ENCODE data around the gene PDZD2.

Gene PDZD2

DNA sequence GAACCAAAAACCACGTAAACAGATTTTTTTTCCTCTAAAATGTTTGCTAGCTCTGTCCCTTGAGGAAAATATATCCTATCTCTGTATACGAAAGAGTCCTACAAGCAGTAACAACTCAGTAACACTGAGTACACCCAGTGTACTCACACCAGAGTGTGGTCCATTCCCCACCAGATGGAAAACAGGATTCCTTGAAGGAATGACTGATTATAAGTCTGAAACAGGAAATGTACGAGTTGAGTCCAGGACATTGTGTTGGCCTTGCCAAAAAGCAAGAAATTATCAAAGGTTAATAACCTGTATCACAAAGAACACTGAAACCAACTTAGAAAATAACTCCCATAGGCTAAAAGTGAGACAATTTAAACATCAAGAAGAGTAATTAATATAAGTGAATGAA is 514.8 kb downstream of the PDZD2 start:
- ChIA-PET CTCF (interaction anchor here (1.4 kb wide), 1 partner anchor 10 kb away, joined by 5 read pairs; no protein-coding TSS in a partner anchor), POLR2A (no interaction called here)
- peaks cover 4 to 19% (median 12%) of the 10 kb centered on the region in 4 experiments for H3K36me3 ChIP-seq (ENCODE audit: control insufficient read depth in 4 of 4, insufficient read depth in 4 of 4, low read length in 3 of 4)
- no peak for DNase-seq
- peaks cover 0 to 11% (median 0%) of the 10 kb centered on the region in 4 experiments for H3K4me1 ChIP-seq (ENCODE audit: control extremely low read depth in 1 of 4, control insufficient read depth in 4 of 4, insufficient read depth in 4 of 4, low read length in 3 of 4)
- H3K9me3 ChIP-seq (ENCODE audit: control extremely low read depth in 1 of 5, control insufficient read depth in 4 of 5, insufficient read depth in 2 of 5, low read depth in 1 of 5, low read length in 4 of 5) = no peaks in the 10 kb centered on the region
- peak overlapping the region in 1 of 2 experiments; percentile 27 for H3K27ac ChIP-seq (ENCODE audit: insufficient read depth in 1 of 2, low read depth in 1 of 2, low read length in 2 of 2, poor library complexity in 1 of 2, severe bottlenecking in 2 of 2)
- no CpG with 5 or more reads among the region's 3 CpGs for WGBS (ENCODE audit: insufficient coverage)
- H3K4me3 ChIP-seq (ENCODE audit: control insufficient read depth in 1 of 7, extremely low read depth in 1 of 7, insufficient read depth in 4 of 7, low read depth in 2 of 7, low read length in 6 of 7) = no peak overlapping the region
- no peaks in the 10 kb centered on the region for H3K27me3 ChIP-seq (replicated peaks in 2 of 5; ENCODE audit: control insufficient read depth in 4 of 5, insufficient read depth in 5 of 5, low read length in 4 of 5)

DNA sequence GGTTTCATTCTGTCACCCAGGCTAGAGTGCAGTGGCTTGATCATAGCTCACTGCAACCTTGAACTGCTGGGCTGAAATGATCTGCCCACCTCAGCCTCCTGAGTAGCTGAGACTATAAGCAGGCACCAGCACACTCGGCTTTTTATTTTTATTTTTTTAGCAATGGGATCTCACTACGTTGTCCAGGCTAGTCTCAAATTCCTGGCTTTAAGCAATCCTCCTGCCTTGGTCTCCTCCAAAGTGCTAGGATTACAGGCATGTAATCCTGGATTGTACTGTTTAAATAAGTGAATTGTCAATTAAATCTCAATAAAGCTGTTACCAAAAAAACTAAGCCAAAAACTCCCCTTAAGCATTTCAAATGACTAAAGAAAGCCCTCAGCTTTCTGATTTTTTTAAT is 516.3 kb downstream of the PDZD2 start:
- Histone ChIP-seq H3K4me3 (ENCODE audit: control insufficient read depth in 1 of 7, extremely low read depth in 1 of 7, insufficient read depth in 4 of 7, low read depth in 2 of 7, low read length in 6 of 7) (no peak overlapping the region), H3K27me3 (replicated peaks in 2 of 5; ENCODE audit: control insufficient read depth in 4 of 5, insufficient read depth in 5 of 5, low read length in 4 of 5) (no peaks in the 10 kb centered on the region), H3K4me1 (ENCODE audit: control extremely low read depth in 1 of 4, control insufficient read depth in 4 of 4, insufficient read depth in 4 of 4, low read length in 3 of 4) (peaks cover 0 to 13% (median 0%) of the 10 kb centered on the region in 4 experiments), H3K27ac (ENCODE audit: insufficient read depth in 1 of 2, low read depth in 1 of 2, low read length in 2 of 2, poor library complexity in 1 of 2, severe bottlenecking in 2 of 2) (no peak overlapping the region), H3K9me3 (ENCODE audit: control extremely low read depth in 1 of 5, control insufficient read depth in 4 of 5, insufficient read depth in 2 of 5, low read depth in 1 of 5, low read length in 4 of 5) (no peaks in the 10 kb centered on the region), H3K36me3 (ENCODE audit: control insufficient read depth in 4 of 4, insufficient read depth in 4 of 4, low read length in 3 of 4) (peaks cover 8 to 20% (median 15%) of the 10 kb centered on the region in 4 experiments)
- POLR2A ChIA-PET = no interaction called here
- CTCF ChIA-PET = interaction anchor here (1.3 kb wide), 1 partner anchor 9 kb away, joined by 3 read pairs; no protein-coding TSS in a partner anchor
- no peak for DNase-seq
- 100% methylated on average over 1 of the region's 2 CpGs for WGBS (ENCODE audit: insufficient coverage)

DNA sequence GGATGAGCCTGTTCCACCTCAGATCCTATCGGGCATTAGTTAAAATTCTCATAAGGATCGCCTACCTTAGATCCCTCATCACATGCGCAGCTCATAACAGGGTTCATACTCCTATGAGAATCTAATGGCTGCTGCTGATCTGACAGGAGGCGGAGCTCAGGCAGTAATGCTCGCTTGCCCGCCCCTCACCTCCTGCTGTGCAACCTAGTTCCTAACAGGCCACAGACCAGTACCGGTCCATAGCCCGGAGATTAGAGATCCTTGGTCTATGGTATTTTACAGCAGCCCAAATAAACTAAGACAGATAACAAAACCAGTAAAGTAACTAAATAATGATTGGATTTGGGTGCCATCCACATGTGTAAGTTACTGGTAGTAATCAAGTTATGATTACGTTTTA is 517.7 kb downstream of the PDZD2 start:
- Histone ChIP-seq H3K27ac (ENCODE audit: insufficient read depth in 1 of 2, low read depth in 1 of 2, low read length in 2 of 2, poor library complexity in 1 of 2, severe bottlenecking in 2 of 2) (no peak overlapping the region), H3K4me3 (ENCODE audit: control insufficient read depth in 1 of 7, extremely low read depth in 1 of 7, insufficient read depth in 4 of 7, low read depth in 2 of 7, low read length in 6 of 7) (no peak overlapping the region), H3K36me3 (ENCODE audit: control insufficient read depth in 4 of 4, insufficient read depth in 4 of 4, low read length in 3 of 4) (peaks cover 8 to 26% (median 18%) of the 10 kb centered on the region in 4 experiments), H3K27me3 (replicated peaks in 2 of 5; ENCODE audit: control insufficient read depth in 4 of 5, insufficient read depth in 5 of 5, low read length in 4 of 5) (no peaks in the 10 kb centered on the region), H3K4me1 (ENCODE audit: control extremely low read depth in 1 of 4, control insufficient read depth in 4 of 4, insufficient read depth in 4 of 4, low read length in 3 of 4) (peaks cover 0 to 9% (median 0%) of the 10 kb centered on the region in 4 experiments), H3K9me3 (ENCODE audit: control extremely low read depth in 1 of 5, control insufficient read depth in 4 of 5, insufficient read depth in 2 of 5, low read depth in 1 of 5, low read length in 4 of 5) (no peaks in the 10 kb centered on the region)
- DNase-seq = no peak
- CTCF ChIA-PET = interaction anchor here (1.3 kb wide), 1 partner anchor 10 kb away, joined by 3 read pairs; no protein-coding TSS in a partner anchor
- 99% methylated on average over 7 of the region's 9 CpGs for WGBS (ENCODE audit: insufficient coverage)
- POLR2A ChIA-PET = interaction anchor here (0.5 kb wide), 1 partner anchor 8 kb away, joined by 4 read pairs; no protein-coding TSS in a partner anchor

DNA sequence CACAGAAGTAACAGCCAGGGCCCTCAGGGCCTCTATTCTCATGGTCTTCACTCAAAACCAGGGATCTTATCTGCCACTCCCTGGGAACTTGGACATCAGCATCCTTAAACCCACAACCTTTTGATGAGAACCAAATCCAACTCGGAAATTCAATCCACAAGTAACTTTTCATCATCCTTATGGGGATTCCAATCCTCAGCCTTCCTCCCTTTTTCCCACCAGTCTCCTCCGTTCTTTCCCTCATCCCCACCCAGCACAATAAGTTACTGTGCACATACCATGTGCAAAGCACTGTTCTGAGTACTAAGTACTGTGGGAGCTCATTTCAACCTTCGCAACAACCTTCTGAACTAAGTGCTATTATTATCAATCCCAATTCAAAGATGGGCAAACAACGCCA is 518.1 kb downstream of the PDZD2 start:
- ChIA-PET POLR2A (no interaction called here), CTCF (interaction anchor here (0.6 to 1.1 kb wide), 2 partner anchors 13 to 433 kb away, joined by 3 read pairs; no protein-coding TSS in a partner anchor)
- Histone ChIP-seq H3K36me3 (ENCODE audit: control insufficient read depth in 4 of 4, insufficient read depth in 4 of 4, low read length in 3 of 4) (peaks cover 8 to 24% (median 18%) of the 10 kb centered on the region in 4 experiments), H3K4me3 (ENCODE audit: control insufficient read depth in 1 of 7, extremely low read depth in 1 of 7, insufficient read depth in 4 of 7, low read depth in 2 of 7, low read length in 6 of 7) (no peak overlapping the region), H3K9me3 (ENCODE audit: control extremely low read depth in 1 of 5, control insufficient read depth in 4 of 5, insufficient read depth in 2 of 5, low read depth in 1 of 5, low read length in 4 of 5) (no peaks in the 10 kb centered on the region), H3K4me1 (ENCODE audit: control extremely low read depth in 1 of 4, control insufficient read depth in 4 of 4, insufficient read depth in 4 of 4, low read length in 3 of 4) (peaks cover 0 to 9% (median 0%) of the 10 kb centered on the region in 4 experiments), H3K27me3 (replicated peaks in 2 of 5; ENCODE audit: control insufficient read depth in 4 of 5, insufficient read depth in 5 of 5, low read length in 4 of 5) (no peaks in the 10 kb centered on the region), H3K27ac (ENCODE audit: insufficient read depth in 1 of 2, low read depth in 1 of 2, low read length in 2 of 2, poor library complexity in 1 of 2, severe bottlenecking in 2 of 2) (no peak overlapping the region)
- no peak for DNase-seq
- 98% methylated on average over 4 of the region's 4 CpGs for WGBS (ENCODE audit: insufficient coverage)

DNA sequence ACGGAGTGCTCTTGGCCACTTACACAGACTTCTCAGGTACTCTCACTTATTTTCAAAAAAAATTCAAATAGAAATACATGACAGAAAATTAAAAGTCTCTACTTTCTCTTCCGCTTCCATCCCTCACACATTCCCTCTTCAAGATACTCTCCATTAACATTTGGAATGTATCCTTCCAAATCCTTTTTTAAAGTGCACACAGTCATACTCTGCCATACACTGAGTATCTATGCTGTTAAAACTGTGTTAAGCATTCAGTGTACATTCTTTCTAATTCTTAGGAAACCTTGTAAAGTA is 519.7 kb downstream of the PDZD2 start:
- Histone ChIP-seq H3K9me3 (ENCODE audit: control extremely low read depth in 1 of 5, control insufficient read depth in 4 of 5, insufficient read depth in 2 of 5, low read depth in 1 of 5, low read length in 4 of 5) (no peaks in the 10 kb centered on the region), H3K27ac (ENCODE audit: insufficient read depth in 1 of 2, low read depth in 1 of 2, low read length in 2 of 2, poor library complexity in 1 of 2, severe bottlenecking in 2 of 2) (peak overlapping the region; percentile 13 to 18), H3K4me3 (ENCODE audit: control insufficient read depth in 1 of 7, extremely low read depth in 1 of 7, insufficient read depth in 4 of 7, low read depth in 2 of 7, low read length in 6 of 7) (no peak overlapping the region), H3K36me3 (ENCODE audit: control insufficient read depth in 4 of 4, insufficient read depth in 4 of 4, low read length in 3 of 4) (peaks cover 8 to 25% (median 17%) of the 10 kb centered on the region in 4 experiments), H3K4me1 (ENCODE audit: control extremely low read depth in 1 of 4, control insufficient read depth in 4 of 4, insufficient read depth in 4 of 4, low read length in 3 of 4) (peaks cover 0 to 8% (median 0%) of the 10 kb centered on the region in 4 experiments), H3K27me3 (replicated peaks in 2 of 5; ENCODE audit: control insufficient read depth in 4 of 5, insufficient read depth in 5 of 5, low read length in 4 of 5) (no peaks in the 10 kb centered on the region)
- no peak for DNase-seq
- ChIA-PET CTCF (interaction anchor here (0.7 to 1.2 kb wide), 3 partner anchors 10 to 14 kb away, joined by 3 to 5 read pairs (median 4); no protein-coding TSS in a partner anchor), POLR2A (interaction anchor here (0.6 to 0.8 kb wide), 2 partner anchors 11 to 1214 kb away, joined by 3 read pairs; no protein-coding TSS in a partner anchor)
- 100% methylated on average over 2 of the region's 2 CpGs for WGBS (ENCODE audit: insufficient coverage)

DNA sequence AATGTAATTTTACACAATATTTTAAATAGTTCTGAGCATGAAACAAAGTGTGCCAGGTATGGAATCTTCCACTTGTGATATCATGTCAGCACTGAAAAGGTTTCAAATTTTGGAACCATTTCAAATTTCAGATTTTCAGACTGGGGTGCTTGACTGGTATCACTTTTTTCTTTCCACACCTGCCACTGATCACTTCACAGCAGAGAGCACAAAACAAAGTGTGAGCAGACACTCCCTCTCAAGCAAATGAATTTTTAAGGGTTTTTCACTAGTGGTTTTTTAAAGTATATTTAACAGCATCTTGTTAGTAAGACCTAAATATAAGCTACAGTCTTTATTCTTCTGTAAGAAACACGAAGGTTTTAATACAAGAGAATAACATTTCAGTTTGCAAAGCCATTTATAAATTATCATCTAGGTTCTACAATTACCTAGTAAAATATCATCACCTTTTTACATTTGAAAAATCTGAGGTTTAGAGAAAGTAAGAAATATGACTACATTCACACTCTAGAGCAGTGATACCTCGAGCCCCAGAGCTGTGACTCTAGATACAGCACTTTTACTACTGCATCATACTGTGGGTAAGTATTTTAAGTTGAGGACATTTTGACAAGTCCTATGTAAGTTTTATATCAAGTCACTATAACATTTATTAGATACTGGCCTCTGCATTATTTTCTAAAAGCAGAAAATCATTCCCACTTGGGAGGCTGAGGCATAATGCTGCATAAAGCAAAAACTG is 520.6 kb downstream of the PDZD2 start:
- peaks cover 8 to 25% (median 16%) of the 10 kb centered on the region in 4 experiments for H3K36me3 ChIP-seq (ENCODE audit: control insufficient read depth in 4 of 4, insufficient read depth in 4 of 4, low read length in 3 of 4)
- H3K27ac ChIP-seq (ENCODE audit: insufficient read depth in 1 of 2, low read depth in 1 of 2, low read length in 2 of 2, poor library complexity in 1 of 2, severe bottlenecking in 2 of 2) = no peak overlapping the region
- no peak for DNase-seq
- no CpG with 5 or more reads among the region's 2 CpGs for WGBS (ENCODE audit: insufficient coverage)
- H3K4me1 ChIP-seq (ENCODE audit: control extremely low read depth in 1 of 4, control insufficient read depth in 4 of 4, insufficient read depth in 4 of 4, low read length in 3 of 4) = peaks cover 0 to 12% (median 0%) of the 10 kb centered on the region in 4 experiments
- no peak overlapping the region for H3K4me3 ChIP-seq (ENCODE audit: control insufficient read depth in 1 of 7, extremely low read depth in 1 of 7, insufficient read depth in 4 of 7, low read depth in 2 of 7, low read length in 6 of 7)
- POLR2A ChIA-PET = no interaction called here
- H3K27me3 ChIP-seq (replicated peaks in 2 of 5; ENCODE audit: control insufficient read depth in 4 of 5, insufficient read depth in 5 of 5, low read length in 4 of 5) = no peaks in the 10 kb centered on the region
- no peaks in the 10 kb centered on the region for H3K9me3 ChIP-seq (ENCODE audit: control extremely low read depth in 1 of 5, control insufficient read depth in 4 of 5, insufficient read depth in 2 of 5, low read depth in 1 of 5, low read length in 4 of 5)
- CTCF ChIA-PET = interaction anchor here (0.7 kb wide), 1 partner anchor 71 kb away, joined by 3 read pairs; no protein-coding TSS in a partner anchor

DNA sequence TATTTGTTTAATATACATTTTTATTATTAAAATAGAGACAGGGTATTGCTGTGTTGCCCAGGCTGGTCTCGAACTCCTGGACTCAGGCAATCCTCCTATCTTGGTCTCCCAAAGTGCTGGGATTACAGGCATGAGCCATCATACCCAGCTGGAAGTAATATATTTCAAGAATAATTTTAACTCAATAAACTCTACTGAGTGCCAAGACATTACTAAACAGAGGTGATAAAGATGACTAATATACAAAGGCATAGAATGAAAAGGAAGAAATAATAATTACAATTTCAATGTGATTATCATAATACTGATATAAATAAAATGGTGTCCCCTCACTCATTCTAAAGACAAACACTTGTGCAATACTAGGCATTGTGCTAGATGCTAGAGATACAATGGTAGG is 521.3 kb downstream of the PDZD2 start:
- Histone ChIP-seq H3K4me1 (ENCODE audit: control extremely low read depth in 1 of 4, control insufficient read depth in 4 of 4, insufficient read depth in 4 of 4, low read length in 3 of 4) (peaks cover 0 to 14% (median 0%) of the 10 kb centered on the region in 4 experiments), H3K27me3 (replicated peaks in 2 of 5; ENCODE audit: control insufficient read depth in 4 of 5, insufficient read depth in 5 of 5, low read length in 4 of 5) (no peaks in the 10 kb centered on the region), H3K36me3 (ENCODE audit: control insufficient read depth in 4 of 4, insufficient read depth in 4 of 4, low read length in 3 of 4) (peaks cover 4 to 27% (median 18%) of the 10 kb centered on the region in 4 experiments), H3K4me3 (ENCODE audit: control insufficient read depth in 1 of 7, extremely low read depth in 1 of 7, insufficient read depth in 4 of 7, low read depth in 2 of 7, low read length in 6 of 7) (no peak overlapping the region), H3K27ac (ENCODE audit: insufficient read depth in 1 of 2, low read depth in 1 of 2, low read length in 2 of 2, poor library complexity in 1 of 2, severe bottlenecking in 2 of 2) (no peak overlapping the region), H3K9me3 (ENCODE audit: control extremely low read depth in 1 of 5, control insufficient read depth in 4 of 5, insufficient read depth in 2 of 5, low read depth in 1 of 5, low read length in 4 of 5) (no peaks in the 10 kb centered on the region)
- DNase-seq = no peak
- ChIA-PET POLR2A (no interaction called here), CTCF (interaction anchor here (0.7 kb wide), 1 partner anchor 71 kb away, joined by 3 read pairs; no protein-coding TSS in a partner anchor)
- no CpG with 5 or more reads among the region's 1 CpG for WGBS (ENCODE audit: insufficient coverage)
